ENCODE measurements around the gene NQO2. TPM values are rescaled to one million over a fixed set of nuclear protein-coding genes. Genes with fewer than 3 reads are reported as not detected.

The NQO2 gene
- total and polyA plus RNA-seq, 2 of the 13 experiments (the other 11 are each of a cell fraction or from before 2014, with no cell fraction given) = 32.2 to 56.5 TPM

DNA sequence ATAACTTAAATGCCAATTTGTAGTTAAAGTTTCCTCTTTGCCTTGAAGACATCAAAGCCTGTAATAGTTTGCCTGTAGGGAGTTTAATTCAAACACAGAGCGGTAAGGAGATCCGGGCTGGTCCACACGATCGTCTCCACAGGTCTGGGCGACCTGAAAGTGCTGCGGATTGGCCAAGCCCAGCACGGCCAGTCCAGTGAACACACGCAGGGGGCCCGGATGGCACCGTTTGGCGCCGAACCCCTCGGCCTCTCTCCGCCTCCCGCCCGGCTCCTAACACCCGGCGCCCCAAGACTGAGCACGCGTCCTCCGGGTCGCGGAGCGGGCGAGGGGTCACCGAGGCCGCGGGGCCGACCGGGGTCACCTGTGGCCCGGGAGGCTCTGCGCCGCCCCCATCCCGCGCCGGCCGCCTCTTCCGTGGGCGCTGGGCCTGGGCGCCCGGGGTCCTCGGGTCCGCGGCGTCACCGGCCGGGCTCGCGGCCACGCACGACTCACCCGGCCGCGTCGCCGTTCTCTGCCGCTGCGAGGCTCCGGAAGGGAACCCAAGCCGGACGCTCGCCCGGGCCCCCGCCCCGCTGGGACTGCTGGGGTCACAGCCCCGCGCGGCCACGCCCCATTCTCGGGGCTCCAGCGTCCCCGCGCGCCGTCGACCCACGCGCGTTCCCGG lies 28.8 kb upstream of the NQO2 start (continued):
- TF ChIP-seq ZNF784 (CRISPR knock-in tag; IDR thresholded peaks at IDR 0.05; ENCODE audit: borderline replicate concordance) (no peak), GLMP (CRISPR knock-in tag; IDR thresholded peaks at IDR 0.05; ENCODE audit: borderline replicate concordance) (no peak), NR0B2 (CRISPR knock-in tag; IDR thresholded peaks at IDR 0.05) (no peak), ZNF24 (IDR thresholded peaks at IDR 0.05) (no peak), ZNF660 (CRISPR knock-in tag; IDR thresholded peaks at IDR 0.05; ENCODE audit: borderline replicate concordance, low read depth) (no peak), ELF3 (CRISPR knock-in tag; IDR thresholded peaks at IDR 0.05) (no peak), GTF3A (CRISPR knock-in tag; conservative IDR thresholded peaks at IDR 0.05) (no peak), ZFP36L2 (CRISPR knock-in tag; IDR thresholded peaks at IDR 0.05) (no peak), HOXA3 (CRISPR knock-in tag; IDR thresholded peaks at IDR 0.05) (peak; percentile 5; the same call in 1 of the 2 replicates), ZKSCAN8 (CRISPR knock-in tag; IDR thresholded peaks at IDR 0.05; ENCODE audit: borderline replicate concordance) (no peak), MAFF (IDR thresholded peaks at IDR 0.05; ENCODE audit: low read depth, low read length) (no peak), SYNCRIP (IDR thresholded peaks at IDR 0.05; ENCODE audit: insufficient read depth, low read depth, low read length) (no peak)
- TF ChIP-seq, protein P1, sequence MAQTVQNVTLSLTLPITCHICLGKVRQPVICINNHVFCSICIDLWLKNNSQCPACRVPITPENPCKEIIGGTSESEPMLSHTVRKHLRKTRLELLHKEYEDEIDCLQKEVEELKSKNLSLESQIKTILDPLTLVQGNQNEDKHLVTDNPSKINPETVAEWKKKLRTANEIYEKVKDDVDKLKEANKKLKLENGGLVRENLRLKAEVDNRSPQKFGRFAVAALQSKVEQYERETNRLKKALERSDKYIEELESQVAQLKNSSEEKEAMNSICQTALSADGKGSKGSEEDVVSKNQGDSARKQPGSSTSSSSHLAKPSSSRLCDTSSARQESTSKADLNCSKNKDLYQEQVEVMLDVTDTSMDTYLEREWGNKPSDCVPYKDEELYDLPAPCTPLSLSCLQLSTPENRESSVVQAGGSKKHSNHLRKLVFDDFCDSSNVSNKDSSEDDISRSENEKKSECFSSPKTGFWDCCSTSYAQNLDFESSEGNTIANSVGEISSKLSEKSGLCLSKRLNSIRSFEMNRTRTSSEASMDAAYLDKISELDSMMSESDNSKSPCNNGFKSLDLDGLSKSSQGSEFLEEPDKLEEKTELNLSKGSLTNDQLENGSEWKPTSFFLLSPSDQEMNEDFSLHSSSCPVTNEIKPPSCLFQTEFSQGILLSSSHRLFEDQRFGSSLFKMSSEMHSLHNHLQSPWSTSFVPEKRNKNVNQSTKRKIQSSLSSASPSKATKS (CRISPR knock-in tag; IDR thresholded peaks at IDR 0.05) = no peak
- TF ChIP-seq, protein P2, sequence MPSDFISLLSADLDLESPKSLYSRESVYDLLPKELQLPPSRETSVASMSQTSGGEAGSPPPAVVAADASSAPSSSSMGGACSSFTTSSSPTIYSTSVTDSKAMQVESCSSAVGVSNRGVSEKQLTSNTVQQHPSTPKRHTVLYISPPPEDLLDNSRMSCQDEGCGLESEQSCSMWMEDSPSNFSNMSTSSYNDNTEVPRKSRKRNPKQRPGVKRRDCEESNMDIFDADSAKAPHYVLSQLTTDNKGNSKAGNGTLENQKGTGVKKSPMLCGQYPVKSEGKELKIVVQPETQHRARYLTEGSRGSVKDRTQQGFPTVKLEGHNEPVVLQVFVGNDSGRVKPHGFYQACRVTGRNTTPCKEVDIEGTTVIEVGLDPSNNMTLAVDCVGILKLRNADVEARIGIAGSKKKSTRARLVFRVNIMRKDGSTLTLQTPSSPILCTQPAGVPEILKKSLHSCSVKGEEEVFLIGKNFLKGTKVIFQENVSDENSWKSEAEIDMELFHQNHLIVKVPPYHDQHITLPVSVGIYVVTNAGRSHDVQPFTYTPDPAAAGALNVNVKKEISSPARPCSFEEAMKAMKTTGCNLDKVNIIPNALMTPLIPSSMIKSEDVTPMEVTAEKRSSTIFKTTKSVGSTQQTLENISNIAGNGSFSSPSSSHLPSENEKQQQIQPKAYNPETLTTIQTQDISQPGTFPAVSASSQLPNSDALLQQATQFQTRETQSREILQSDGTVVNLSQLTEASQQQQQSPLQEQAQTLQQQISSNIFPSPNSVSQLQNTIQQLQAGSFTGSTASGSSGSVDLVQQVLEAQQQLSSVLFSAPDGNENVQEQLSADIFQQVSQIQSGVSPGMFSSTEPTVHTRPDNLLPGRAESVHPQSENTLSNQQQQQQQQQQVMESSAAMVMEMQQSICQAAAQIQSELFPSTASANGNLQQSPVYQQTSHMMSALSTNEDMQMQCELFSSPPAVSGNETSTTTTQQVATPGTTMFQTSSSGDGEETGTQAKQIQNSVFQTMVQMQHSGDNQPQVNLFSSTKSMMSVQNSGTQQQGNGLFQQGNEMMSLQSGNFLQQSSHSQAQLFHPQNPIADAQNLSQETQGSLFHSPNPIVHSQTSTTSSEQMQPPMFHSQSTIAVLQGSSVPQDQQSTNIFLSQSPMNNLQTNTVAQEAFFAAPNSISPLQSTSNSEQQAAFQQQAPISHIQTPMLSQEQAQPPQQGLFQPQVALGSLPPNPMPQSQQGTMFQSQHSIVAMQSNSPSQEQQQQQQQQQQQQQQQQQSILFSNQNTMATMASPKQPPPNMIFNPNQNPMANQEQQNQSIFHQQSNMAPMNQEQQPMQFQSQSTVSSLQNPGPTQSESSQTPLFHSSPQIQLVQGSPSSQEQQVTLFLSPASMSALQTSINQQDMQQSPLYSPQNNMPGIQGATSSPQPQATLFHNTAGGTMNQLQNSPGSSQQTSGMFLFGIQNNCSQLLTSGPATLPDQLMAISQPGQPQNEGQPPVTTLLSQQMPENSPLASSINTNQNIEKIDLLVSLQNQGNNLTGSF (CRISPR knock-in tag; IDR thresholded peaks at IDR 0.05) = no peak
